Suprapubic skin (tissue), 4 donors: ENCODE measurements around the gene DYTN. TPM values are rescaled to one million over a fixed set of nuclear protein-coding genes. Genes with fewer than 3 reads are reported as not detected.

Experiments
- DNase-seq, 2 donors: peaks; one replicate each; pipeline ENCODE4 v3.0.0-alpha.2; 2019; ENCODE audit warnings: low spot score in 2 of 2
- H3K27ac ChIP-seq: fragments of 200-600 bp; sonication (generic); one replicate; pipeline ENCODE4 v1.5.1; 2019
- H3K27me3 ChIP-seq: fragments of 200-600 bp; sonication (generic); one replicate; pipeline ENCODE4 v1.5.1; 2019
- H3K36me3 ChIP-seq: fragments of 200-600 bp; sonication (generic); one replicate; pipeline ENCODE4 v1.5.1; 2019
- H3K4me1 ChIP-seq: fragments of 200-600 bp; sonication (generic); one replicate; pipeline ENCODE4 v1.5.1; 2019
- H3K4me3 ChIP-seq: fragments of 200-600 bp; sonication (generic); one replicate; pipeline ENCODE4 v1.5.1; 2019; ENCODE audit warnings: mild to moderate bottlenecking
- H3K9me3 ChIP-seq: fragments of 200-600 bp; sonication (generic); one replicate; pipeline ENCODE4 v1.5.1; 2019
- CTCF ChIP-seq, 2 donors: fragments of 200-600 bp in 1 of 2; fragments of 450-650 bp in 1 of 2; sonication (generic) in 1 of 2; IDR thresholded peaks; one replicate each; pipeline ENCODE4 v1.5.1; 2016 to 2019; ENCODE audit warnings: antibody characterized with exemption in 2 of 2, mild to moderate bottlenecking in 1 of 2, moderate library complexity in 1 of 2
- EP300 ChIP-seq: sonication (generic); formaldehyde crosslinking; IDR thresholded peaks from one replicate; pipeline ENCODE4 v1.6.1; 2017; ENCODE audit warnings: antibody characterized with exemption
- POLR2A ChIP-seq, 2 donors: fragments of 450-650 bp; IDR thresholded peaks; one replicate each; pipeline ENCODE4 v1.6.1; 2017; ENCODE audit warnings: antibody characterized with exemption in 2 of 2, mild to moderate bottlenecking in 2 of 2, moderate library complexity in 2 of 2
- POLR2AphosphoS5 ChIP-seq, 3 donors: sonication (generic); formaldehyde crosslinking; IDR thresholded peaks; one replicate each; pipeline ENCODE4 v1.6.1; 2017; ENCODE audit warnings: antibody characterized with exemption in 3 of 3
- WGBS: methylation state at CpG from one replicate; pipeline ENCODE4 v1.1.5; 2018; 5-methylcytosine and 5-hydroxymethylcytosine counted together
- total RNA-seq, 4 donors: library from RNA; depleted of rRNA; stranded (reverse); fragments of >200 nt; gene quantifications; one replicate each; pipeline ENCODE4 v1.1.0, GENCODE V29; 2016

DYTN gene
- total RNA-seq, 4 donors from 2014 or later: not detected

GRCh38 chr2:206683546-206683945 is 34.6 kb downstream of the DYTN start:
- Histone ChIP-seq H3K36me3 (no peaks in the 10 kb centered on the region), H3K4me3 (no peak overlapping the region), H3K9me3 (no peaks in the 10 kb centered on the region), H3K4me1 (no peaks in the 10 kb centered on the region), H3K27me3 (no peaks in the 10 kb centered on the region), H3K27ac (no peak overlapping the region)
- TF ChIP-seq EP300 (no peak), POLR2AphosphoS5 (IDR thresholded peaks at IDR 0.05) (no peak), POLR2A (IDR thresholded peaks at IDR 0.05) (no peak), CTCF (IDR thresholded peaks at IDR 0.05) (no peak)
- no peak for DNase-seq
- WGBS: 95% methylated on average over 4 of the region's 4 CpGs

- 55% methylated on average over 7 of the region's 7 CpGs for WGBS
- H3K36me3 ChIP-seq: no peaks in the 10 kb centered on the region
Observed at GRCh38 chr2:206670531-206671319, 47.5 kb downstream of the DYTN start.

GRCh38 chr2:206665251-206665650 is 52.9 kb downstream of the DYTN start:
- no peak for DNase-seq
- 85% methylated on average over 3 of the region's 3 CpGs for WGBS

More at GRCh38 chr2:206670531-206671319, 47.5 kb downstream of the DYTN start:
- Histone ChIP-seq H3K27ac (no peak overlapping the region), H3K4me1 (no peaks in the 10 kb centered on the region), H3K9me3 (no peaks in the 10 kb centered on the region), H3K4me3 (no peak overlapping the region), H3K27me3 (no peaks in the 10 kb centered on the region)
- TF ChIP-seq CTCF (IDR thresholded peaks at IDR 0.05): no peak
- no peak for TF ChIP-seq POLR2A (IDR thresholded peaks at IDR 0.05)
- no peak for TF ChIP-seq EP300
- no peak for TF ChIP-seq POLR2AphosphoS5 (IDR thresholded peaks at IDR 0.05)
- DNase-seq: no peak

GRCh38 chr2:206657087-206657486 is 61.1 kb downstream of the DYTN start:
- Histone ChIP-seq H3K9me3 (no peaks in the 10 kb centered on the region), H3K27ac (no peak overlapping the region), H3K36me3 (no peaks in the 10 kb centered on the region), H3K4me3 (no peak overlapping the region), H3K4me1 (no peaks in the 10 kb centered on the region), H3K27me3 (no peaks in the 10 kb centered on the region)
- DNase-seq: no peak
- no peak for TF ChIP-seq POLR2AphosphoS5 (IDR thresholded peaks at IDR 0.05)
- TF ChIP-seq POLR2A (IDR thresholded peaks at IDR 0.05): no peak
- TF ChIP-seq CTCF (IDR thresholded peaks at IDR 0.05): no peak
- no peak for TF ChIP-seq EP300
- WGBS: 100% methylated on average over 1 of the region's 1 CpG

More at GRCh38 chr2:206665251-206665650, 52.9 kb downstream of the DYTN start:
- Histone ChIP-seq H3K4me3 (no peak overlapping the region), H3K27ac (no peak overlapping the region), H3K4me1 (no peaks in the 10 kb centered on the region), H3K9me3 (no peaks in the 10 kb centered on the region), H3K36me3 (no peaks in the 10 kb centered on the region), H3K27me3 (no peaks in the 10 kb centered on the region)
- TF ChIP-seq POLR2A (IDR thresholded peaks at IDR 0.05) (no peak), CTCF (IDR thresholded peaks at IDR 0.05) (no peak), POLR2AphosphoS5 (IDR thresholded peaks at IDR 0.05) (no peak), EP300 (no peak)

- H3K27me3 ChIP-seq: no peaks in the 10 kb centered on the region
- no peak overlapping the region for H3K27ac ChIP-seq
- no peaks in the 10 kb centered on the region for H3K9me3 ChIP-seq
- DNase-seq: no peak
- H3K4me3 ChIP-seq: no peak overlapping the region
- H3K36me3 ChIP-seq: no peaks in the 10 kb centered on the region
- 53% methylated on average over 1 of the region's 1 CpG for WGBS
- H3K4me1 ChIP-seq: no peaks in the 10 kb centered on the region
- no peak for TF ChIP-seq POLR2A (IDR thresholded peaks at IDR 0.05)
- TF ChIP-seq POLR2AphosphoS5 (IDR thresholded peaks at IDR 0.05): no peak
- TF ChIP-seq EP300: no peak
- no peak for TF ChIP-seq CTCF (IDR thresholded peaks at IDR 0.05)
Observed at GRCh38 chr2:206647985-206648384, 70.2 kb downstream of the DYTN start.
